WTC11 (cell line): ENCODE measurements around the gene PDE4B. TPM values are rescaled to one million over a fixed set of nuclear protein-coding genes. Genes with fewer than 3 reads are reported as not detected.

ENCODE experiments used
- ATAC-seq: fragments of 200-7000 bp; cut with Tn5 transposase; 2 replicates; pipeline ENCODE4 v1.10.0; 2021; ENCODE audit warnings: mild to moderate bottlenecking, moderate library complexity
- CTCF ChIA-PET: fragments of 300-600 bp; sonication (Branson Sonifier 250); formaldehyde crosslinking; loops from one replicate; lab custom pipeline; 2021; ENCODE audit warnings: antibody characterized with exemption; lab: Charles Lee
- POLR2A ChIA-PET: fragments of 350-600 bp; sonication (Branson Sonifier 250); formaldehyde crosslinking; loops from one replicate; lab custom pipeline; 2021; ENCODE audit warnings: antibody characterized with exemption; lab: Charles Lee
- DNase-seq: peaks from one replicate; pipeline ENCODE4 v3.0.0; 2021; ENCODE audit warnings: low spot score
- H3K27ac Mint-ChIP-seq: 2 replicates; pipeline ENCODE4 v1.8.0; 2021; ENCODE audit warnings: mixed read lengths
- H3K27me3 Mint-ChIP-seq: 2 replicates; pipeline ENCODE4 v1.8.0; 2021; ENCODE audit warnings: low read depth, mild to moderate bottlenecking, moderate library complexity, mixed read lengths
- H3K36me3 Mint-ChIP-seq: 2 replicates; pipeline ENCODE4 v1.8.0; 2021; ENCODE audit warnings: mixed read lengths
- H3K4me1 Mint-ChIP-seq: 2 replicates; pipeline ENCODE4 v1.8.0; 2022; ENCODE audit warnings: mixed read lengths
- H3K4me3 Mint-ChIP-seq: 2 replicates; pipeline ENCODE4 v1.8.0; 2021; ENCODE audit warnings: mild to moderate bottlenecking, moderate library complexity, mixed read lengths
- H3K9me3 Mint-ChIP-seq: 2 replicates; pipeline ENCODE4 v1.8.0; 2021; ENCODE audit warnings: mixed read lengths
- AFF4 ChIP-seq: sonication (generic); formaldehyde crosslinking; IDR thresholded peaks from 2 replicates; pipeline ENCODE4 v1.8.1; 2023; ENCODE audit warnings: mild to moderate bottlenecking, missing genetic modification reagents, borderline replicate concordance
- ATF3 ChIP-seq: sonication (generic); formaldehyde crosslinking; conservative IDR thresholded peaks from 2 replicates; pipeline ENCODE4 v1.8.1; 2022; ENCODE audit warnings: mild to moderate bottlenecking, missing genetic modification reagents
- ETV6 ChIP-seq: sonication (generic); formaldehyde crosslinking; IDR thresholded peaks from 2 replicates; pipeline ENCODE4 v1.8.1; 2022; ENCODE audit warnings: mild to moderate bottlenecking, missing genetic modification reagents
- MXD4 ChIP-seq: fragments of 250-450 bp; sonication (Bioruptor Pico); IDR thresholded peaks from 2 replicates; pipeline ENCODE4 v1.8.0; 2021; ENCODE audit warnings: mild to moderate bottlenecking, moderate library complexity, borderline replicate concordance
- MYBL2 ChIP-seq: sonication (generic); formaldehyde crosslinking; IDR thresholded peaks from 2 replicates; pipeline ENCODE4 v1.8.1; 2023; ENCODE audit warnings: mild to moderate bottlenecking, moderate library complexity, missing genetic modification reagents
- NR2C2 ChIP-seq: sonication (generic); formaldehyde crosslinking; IDR thresholded peaks from 2 replicates; pipeline ENCODE4 v1.8.0; 2022; ENCODE audit warnings: mild to moderate bottlenecking, missing genetic modification reagents
- ZBTB43 ChIP-seq: sonication (generic); formaldehyde crosslinking; IDR thresholded peaks from 2 replicates; pipeline ENCODE4 v1.8.1; 2023; ENCODE audit warnings: mild to moderate bottlenecking, missing genetic modification reagents
- ZMAT4 ChIP-seq: fragments of 250-450 bp; sonication (Bioruptor Pico); IDR thresholded peaks from 2 replicates; pipeline ENCODE4 v1.9.0; 2021; ENCODE audit warnings: mild to moderate bottlenecking
- ZNF121 ChIP-seq: sonication (generic); formaldehyde crosslinking; IDR thresholded peaks from 2 replicates; pipeline ENCODE4 v1.8.0; 2023; ENCODE audit warnings: missing genetic modification reagents
- ZNF263 ChIP-seq: sonication (generic); formaldehyde crosslinking; IDR thresholded peaks from 2 replicates; pipeline ENCODE4 v1.8.1; 2022; ENCODE audit warnings: low read depth, mild to moderate bottlenecking, moderate library complexity, missing genetic modification reagents
- ZNF281 ChIP-seq: sonication (generic); formaldehyde crosslinking; IDR thresholded peaks from 2 replicates; pipeline ENCODE4 v1.8.0; 2023; ENCODE audit warnings: mild to moderate bottlenecking, missing genetic modification reagents
- ZNF532 ChIP-seq: fragments of 250-450 bp; sonication (Bioruptor Pico); IDR thresholded peaks from 2 replicates; pipeline ENCODE4 v1.9.0; 2021; ENCODE audit warnings: mild to moderate bottlenecking, borderline replicate concordance
- total RNA-seq: library from RNA; stranded (reverse); gene quantifications from 3 replicates; pipeline ENCODE4 v1.2.3, GENCODE V29; 2021

Gene PDE4B
- total RNA-seq, 1 experiment from 2014 or later: 8.0 TPM

- no peak for TF ChIP-seq ZMAT4 (CRISPR knock-in tag)
- TF ChIP-seq AFF4: no peak
Observed at GRCh38 chr1:66197785-66198184, 405.1 kb downstream of the PDE4B start (continued).

GRCh38 chr1:66206563-66207144 is 414.0 kb downstream of the PDE4B start:
- ChIA-PET CTCF (no interaction called here), POLR2A (no interaction called here)
- no peak for DNase-seq
- ATAC-seq: no peak
- Mint-ChIP-seq H3K27ac (no peak overlapping the region), H3K9me3 (peaks cover 45% of the 10 kb centered on the region), H3K4me1 (no peaks in the 10 kb centered on the region), H3K36me3 (peaks cover 28% of the 10 kb centered on the region), H3K27me3 (peaks cover 5% of the 10 kb centered on the region), H3K4me3 (no peak overlapping the region)
- no peak for TF ChIP-seq ZNF263
- TF ChIP-seq ETV6 (CRISPR knock-in tag): no peak
- no peak for TF ChIP-seq ZNF121
- no peak for TF ChIP-seq ZNF281 (CRISPR knock-in tag)
- no peak for TF ChIP-seq ZBTB43 (CRISPR knock-in tag)
- no peak for TF ChIP-seq MXD4 (CRISPR knock-in tag)
- no peak for TF ChIP-seq NR2C2 (CRISPR knock-in tag)
- TF ChIP-seq ATF3 (CRISPR knock-in tag): no peak
- no peak for TF ChIP-seq AFF4
- TF ChIP-seq MYBL2 (CRISPR knock-in tag): no peak
- no peak for TF ChIP-seq ZNF532 (CRISPR knock-in tag)
